Lung (tissue), 12 donors: ENCODE data around the gene TMEM117. TPM values are rescaled to one million over a fixed set of nuclear protein-coding genes. Genes with fewer than 3 reads are reported as not detected.

Experiments used
- ATAC-seq: fragments of 200-7000 bp; cut with Tn5 transposase; one replicate; pipeline ENCODE4 v1.9.1; 2020; ENCODE audit warnings: moderate number of reproducible peaks; ENCODE audit not compliant: insufficient read depth, low FRiP score
- DNase-seq, 3 donors: peaks; one replicate each; pipeline ENCODE4 v3.0.0-alpha.2; 2013 to 2017
- H3K27ac ChIP-seq, 2 donors: one replicate each; pipeline ENCODE4 v1.5.1; 2013; ENCODE audit warnings: mild to moderate bottlenecking in 2 of 2, moderate library complexity in 2 of 2, control low read depth in 1 of 2, inconsistent platforms in 1 of 2, low read depth in 1 of 2, low read length in 1 of 2
- H3K27me3 ChIP-seq, 3 donors: one replicate each; pipeline ENCODE4 v1.5.1; 2013; ENCODE audit warnings: low read length in 2 of 3; ENCODE audit not compliant: control insufficient read depth in 3 of 3, insufficient read depth in 3 of 3
- H3K36me3 ChIP-seq, 4 donors: one replicate each; pipeline ENCODE4 v1.5.1; 2013; ENCODE audit warnings: low read length in 4 of 4, mild to moderate bottlenecking in 1 of 4, moderate library complexity in 1 of 4; ENCODE audit not compliant: control insufficient read depth in 4 of 4, insufficient read depth in 4 of 4
- H3K4me1 ChIP-seq, 5 donors: one replicate each; pipeline ENCODE4 v1.5.1; 2013; ENCODE audit warnings: low read length in 5 of 5, mild to moderate bottlenecking in 2 of 5, moderate library complexity in 1 of 5; ENCODE audit not compliant: control insufficient read depth in 5 of 5, insufficient read depth in 5 of 5
- H3K4me3 ChIP-seq: one replicate; pipeline ENCODE4 v1.5.1; 2013; ENCODE audit warnings: mild to moderate bottlenecking, control low read depth, moderate library complexity
- H3K9ac ChIP-seq, 2 donors: one replicate each; pipeline ENCODE4 v1.5.1; 2013; ENCODE audit warnings: low read length in 2 of 2, control low read depth in 1 of 2; ENCODE audit not compliant: insufficient read depth in 1 of 2
- H3K9me3 ChIP-seq, 4 donors: one replicate each; pipeline ENCODE4 v1.5.1; 2013; ENCODE audit warnings: low read length in 3 of 4, mild to moderate bottlenecking in 1 of 4, moderate library complexity in 1 of 4; ENCODE audit not compliant: control insufficient read depth in 4 of 4, insufficient read depth in 3 of 4
- CTCF ChIP-seq: IDR thresholded peaks from 2 replicates; pipeline ENCODE4 v1.5.1; 2012; ENCODE audit warnings: mild to moderate bottlenecking; ENCODE audit errors: control extremely low read depth, extremely low read depth
- WGBS, 2 donors: extraction: QIAGEN DNeasy Blood & Tissue Kit; methylation state at CpG; one replicate each; pipeline ENCODE4 v1.1.7; 2013; 5-methylcytosine and 5-hydroxymethylcytosine counted together
- polyA plus RNA-seq, 2 donors: library from polyadenylated mRNA; stranded (reverse); fragments of 200-250 nt; gene quantifications; one replicate each; pipeline ENCODE4 v1.2.1, GENCODE V29; 2013
- total RNA-seq, 2 donors: library from RNA; depleted of rRNA in 1 of 2; stranded (reverse); fragments of >200 nt in 1 of 2; gene quantifications; one replicate each; pipeline ENCODE4 v1.2.1, GENCODE V29; 2014 to 2021
- donor health status: control.
- donor health status: control.
- donor health status: Bipolar disorder and iron deficiency.
- donor health status: healthy.
- donor health status: DM: yes; HTN: yes; CAD: no.

The TMEM117 gene
- total and polyA plus RNA-seq, 4 donors: 1.2 to 6.1 (median 2.3) TPM

DNA sequence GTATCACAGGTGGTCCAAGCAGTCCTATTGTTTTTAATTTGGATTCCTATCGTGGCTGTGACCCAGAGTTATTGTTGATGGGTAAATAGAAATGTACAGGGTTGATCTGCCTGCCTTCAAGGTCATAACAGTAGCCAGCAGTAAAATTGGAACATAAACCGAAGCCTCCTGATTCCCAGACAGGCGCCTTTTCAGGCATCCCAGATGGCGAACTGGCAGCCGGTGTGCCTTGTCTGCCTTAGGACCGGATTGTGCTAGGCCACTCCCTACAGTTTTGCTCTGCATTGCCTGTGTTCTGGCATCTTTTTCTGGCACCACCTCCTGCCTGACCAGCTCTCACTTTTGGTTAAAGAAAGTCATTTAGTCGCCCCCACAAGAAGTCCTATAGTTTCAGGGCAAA is 22.2 kb downstream of the TMEM117 start:
- Histone ChIP-seq H3K27ac (no peak overlapping the region), H3K36me3 (no peaks in the 10 kb centered on the region), H3K4me3 (no peak overlapping the region), H3K9ac (no peak overlapping the region), H3K4me1 (peaks cover 0 to 7% (median 0%) of the 10 kb centered on the region in 5 donors), H3K9me3 (no peaks in the 10 kb centered on the region), H3K27me3 (no peaks in the 10 kb centered on the region)
- WGBS, 2 donors: 87 to 92% methylated on average over 7 of the region's 7 CpGs
- no peak for DNase-seq
- no peak for ATAC-seq
- TF ChIP-seq CTCF: no peak

GRCh38 chr12:43858991-43859390 is 23.1 kb downstream of the TMEM117 start:
- Histone ChIP-seq H3K36me3 (no peaks in the 10 kb centered on the region), H3K27ac (no peak overlapping the region), H3K4me1 (peaks cover 0 to 3% (median 0%) of the 10 kb centered on the region in 5 donors), H3K9me3 (no peaks in the 10 kb centered on the region), H3K4me3 (no peak overlapping the region), H3K9ac (no peak overlapping the region), H3K27me3 (no peaks in the 10 kb centered on the region)
- no peak for TF ChIP-seq CTCF
- ATAC-seq: no peak
- WGBS, 2 donors: 90 to 91% methylated on average over 6 of the region's 6 CpGs
- no peak for DNase-seq

- Histone ChIP-seq H3K9me3 (no peaks in the 10 kb centered on the region), H3K27me3 (no peaks in the 10 kb centered on the region), H3K4me3 (no peak overlapping the region), H3K9ac (no peak overlapping the region), H3K27ac (no peak overlapping the region), H3K4me1 (no peaks in the 10 kb centered on the region), H3K36me3 (no peaks in the 10 kb centered on the region)
- TF ChIP-seq CTCF: no peak
- DNase-seq (no peak), ATAC-seq (no peak)
- 87 to 93% methylated on average over 7 of the region's 7 CpGs for WGBS, 2 donors
Measured at GRCh38 chr12:43861015-43861839, 25.3 kb downstream of the TMEM117 start.

DNA sequence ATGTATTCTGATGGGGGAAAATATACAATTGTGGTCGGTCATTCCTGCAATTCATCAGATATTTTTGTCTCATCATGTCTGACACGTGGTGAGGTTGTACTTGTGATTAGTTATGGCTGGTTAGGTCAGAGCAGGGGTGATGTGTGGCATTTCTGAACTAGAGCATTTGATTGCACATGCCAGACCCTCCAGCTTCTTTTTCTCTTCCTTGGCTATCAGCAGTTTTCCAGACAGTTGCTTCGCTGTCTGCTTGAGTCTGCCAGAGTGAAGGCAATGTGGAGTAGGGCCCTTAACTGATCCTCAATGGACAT is 25.9 kb downstream of the TMEM117 start:
- Histone ChIP-seq H3K27me3 (no peaks in the 10 kb centered on the region), H3K27ac (no peak overlapping the region), H3K4me3 (no peak overlapping the region), H3K9me3 (no peaks in the 10 kb centered on the region), H3K36me3 (no peaks in the 10 kb centered on the region), H3K4me1 (no peaks in the 10 kb centered on the region), H3K9ac (no peak overlapping the region)
- WGBS, 2 donors: 87 to 90% methylated on average over 3 of the region's 3 CpGs
- no peak for ATAC-seq
- DNase-seq: no peak
- no peak for TF ChIP-seq CTCF
